ENCODE data around the gene OSCP1. TPM values are rescaled to one million over a fixed set of nuclear protein-coding genes. Genes with fewer than 3 reads are reported as not detected.

OSCP1 gene
- total RNA-seq, 1 donor from 2014 or later, result 1.2 TPM

- no peak overlapping the region for H3K4me3 Mint-ChIP-seq
- no peaks in the 10 kb centered on the region for H3K9me3 Mint-ChIP-seq
- H3K27ac Mint-ChIP-seq, result no peak overlapping the region
- H3K4me1 Mint-ChIP-seq, result no peaks in the 10 kb centered on the region
- TF ChIP-seq, protein P1, sequence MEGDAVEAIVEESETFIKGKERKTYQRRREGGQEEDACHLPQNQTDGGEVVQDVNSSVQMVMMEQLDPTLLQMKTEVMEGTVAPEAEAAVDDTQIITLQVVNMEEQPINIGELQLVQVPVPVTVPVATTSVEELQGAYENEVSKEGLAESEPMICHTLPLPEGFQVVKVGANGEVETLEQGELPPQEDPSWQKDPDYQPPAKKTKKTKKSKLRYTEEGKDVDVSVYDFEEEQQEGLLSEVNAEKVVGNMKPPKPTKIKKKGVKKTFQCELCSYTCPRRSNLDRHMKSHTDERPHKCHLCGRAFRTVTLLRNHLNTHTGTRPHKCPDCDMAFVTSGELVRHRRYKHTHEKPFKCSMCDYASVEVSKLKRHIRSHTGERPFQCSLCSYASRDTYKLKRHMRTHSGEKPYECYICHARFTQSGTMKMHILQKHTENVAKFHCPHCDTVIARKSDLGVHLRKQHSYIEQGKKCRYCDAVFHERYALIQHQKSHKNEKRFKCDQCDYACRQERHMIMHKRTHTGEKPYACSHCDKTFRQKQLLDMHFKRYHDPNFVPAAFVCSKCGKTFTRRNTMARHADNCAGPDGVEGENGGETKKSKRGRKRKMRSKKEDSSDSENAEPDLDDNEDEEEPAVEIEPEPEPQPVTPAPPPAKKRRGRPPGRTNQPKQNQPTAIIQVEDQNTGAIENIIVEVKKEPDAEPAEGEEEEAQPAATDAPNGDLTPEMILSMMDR (IDR thresholded peaks at IDR 0.05), result no peak
- no peak for DNase-seq
- intact Hi-C loops (cut with micrococcal nuclease), result no loop called here
- CTCF ChIA-PET, result no interaction called here
- H3K36me3 Mint-ChIP-seq (ENCODE audit: low read depth), result no peaks in the 10 kb centered on the region
- no peaks in the 10 kb centered on the region for H3K27me3 Mint-ChIP-seq
- POLR2A ChIA-PET, result no interaction called here
- ATAC-seq (ENCODE audit: low read depth), result no peak
Observed at GRCh38 chr1:36443297-36443696, 7.0 kb downstream of the OSCP1 start.

DNA sequence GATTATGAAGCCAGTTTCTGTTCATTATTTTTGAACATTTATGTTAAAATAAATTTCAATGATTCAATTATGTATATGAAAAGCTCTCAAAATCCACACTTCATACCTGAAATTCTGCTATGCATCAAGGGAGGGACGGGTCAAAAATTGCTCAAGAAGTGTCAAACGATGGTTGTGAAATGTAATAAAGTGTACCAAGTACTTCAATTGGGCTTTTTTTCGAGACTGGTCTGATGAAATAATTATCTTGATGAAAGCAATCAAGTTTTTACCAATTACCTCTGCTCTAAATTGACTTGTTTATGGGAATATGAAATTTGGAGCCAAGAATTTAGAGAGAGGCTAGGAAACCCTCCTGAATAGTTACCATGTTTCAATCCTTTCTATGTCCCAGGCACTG lies 7.9 kb downstream of the OSCP1 start:
- Mint-ChIP-seq H3K4me3 (no peak overlapping the region), H3K27me3 (no peaks in the 10 kb centered on the region), H3K4me1 (no peaks in the 10 kb centered on the region), H3K27ac (no peak overlapping the region), H3K9me3 (no peaks in the 10 kb centered on the region), H3K36me3 (ENCODE audit: low read depth) (no peaks in the 10 kb centered on the region)
- ChIA-PET CTCF (no interaction called here), POLR2A (interaction anchor here (1.1 kb wide), 1 partner anchor 22 kb away, joined by 3 read pairs; the partner anchor contains the start of gene MRPS15)
- DNase-seq (no peak), ATAC-seq (ENCODE audit: low read depth) (no peak)
- intact Hi-C loops (cut with micrococcal nuclease), result no loop called here
- TF ChIP-seq, protein P1 (IDR thresholded peaks at IDR 0.05), result no peak

- H3K27me3 Mint-ChIP-seq, result no peaks in the 10 kb centered on the region
- TF ChIP-seq, protein P1 (IDR thresholded peaks at IDR 0.05), result no peak
- no peak overlapping the region for H3K27ac Mint-ChIP-seq
- DNase-seq, result no peak
- H3K4me1 Mint-ChIP-seq, result no peaks in the 10 kb centered on the region
- H3K9me3 Mint-ChIP-seq, result no peaks in the 10 kb centered on the region
- no peaks in the 10 kb centered on the region for H3K36me3 Mint-ChIP-seq (ENCODE audit: low read depth)
- H3K4me3 Mint-ChIP-seq, result no peak overlapping the region
- ChIA-PET CTCF (no interaction called here), POLR2A (no interaction called here)
- no peak for ATAC-seq (ENCODE audit: low read depth)
- intact Hi-C loops (cut with micrococcal nuclease), result no loop called here
Observed at GRCh38 chr1:36440646-36441045, 9.6 kb downstream of the OSCP1 start.

DNA sequence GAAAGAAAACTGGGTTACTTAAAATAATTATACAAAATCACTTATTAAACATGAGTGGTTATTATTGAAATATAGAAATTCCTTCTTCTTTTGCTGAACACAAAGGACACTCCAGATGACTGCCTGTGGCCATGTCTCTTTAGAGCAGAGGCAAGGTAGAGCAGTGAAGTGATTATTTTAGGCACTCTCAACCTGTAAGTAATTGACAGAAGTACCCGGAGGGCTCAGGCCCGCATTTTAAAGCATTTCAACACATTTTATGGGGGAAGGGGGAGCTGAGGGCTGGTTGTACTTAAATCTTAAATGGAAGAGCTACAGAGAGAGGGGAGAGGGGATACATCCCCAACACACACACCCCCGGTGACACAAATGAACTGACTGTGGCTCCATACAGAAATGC lies 10.2 kb downstream of the OSCP1 start:
- ATAC-seq (ENCODE audit: low read depth) (no peak), DNase-seq (no peak)
- no peaks in the 10 kb centered on the region for H3K36me3 Mint-ChIP-seq (ENCODE audit: low read depth)
- no peak overlapping the region for H3K27ac Mint-ChIP-seq
- ChIA-PET CTCF (no interaction called here), POLR2A (no interaction called here)
- TF ChIP-seq, protein P1 (IDR thresholded peaks at IDR 0.05), result no peak
- no peaks in the 10 kb centered on the region for H3K27me3 Mint-ChIP-seq
- intact Hi-C loops (cut with micrococcal nuclease), result no loop called here
- H3K4me3 Mint-ChIP-seq, result no peak overlapping the region
- H3K4me1 Mint-ChIP-seq, result no peaks in the 10 kb centered on the region
- H3K9me3 Mint-ChIP-seq, result no peaks in the 10 kb centered on the region

DNA sequence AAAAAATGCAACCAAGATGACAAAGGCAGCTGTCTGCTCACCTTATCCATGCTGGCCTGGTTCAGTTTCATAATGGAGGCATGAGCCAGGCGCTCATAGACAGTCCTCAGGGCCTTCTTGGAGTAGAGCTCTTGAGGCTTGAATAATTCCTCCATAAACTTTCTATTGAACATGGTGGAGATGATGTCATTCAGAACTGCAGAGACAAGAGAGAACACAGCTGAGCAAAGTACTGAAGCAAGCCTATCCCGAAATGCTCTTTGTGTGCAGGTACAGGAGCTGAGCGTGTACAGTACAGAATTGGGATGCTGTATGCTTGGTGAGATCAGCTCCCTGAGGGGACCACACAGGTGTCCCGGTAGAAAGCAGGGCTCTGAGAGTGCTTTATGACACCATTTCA lies 11.5 kb downstream of the OSCP1 start:
- no peaks in the 10 kb centered on the region for H3K4me1 Mint-ChIP-seq
- no peaks in the 10 kb centered on the region for H3K36me3 Mint-ChIP-seq (ENCODE audit: low read depth)
- H3K27ac Mint-ChIP-seq, result no peak overlapping the region
- DNase-seq, result no peak
- TF ChIP-seq, protein P1 (IDR thresholded peaks at IDR 0.05), result no peak
- ChIA-PET POLR2A (no interaction called here), CTCF (no interaction called here)
- intact Hi-C loops (cut with micrococcal nuclease), result no loop called here
- H3K4me3 Mint-ChIP-seq, result no peak overlapping the region
- no peaks in the 10 kb centered on the region for H3K27me3 Mint-ChIP-seq
- no peak for ATAC-seq (ENCODE audit: low read depth)
- H3K9me3 Mint-ChIP-seq, result no peaks in the 10 kb centered on the region
